Vagina (tissue), 2 donors: ENCODE data around the gene PHC2. TPM values are rescaled to one million over a fixed set of nuclear protein-coding genes. Genes with fewer than 3 reads are reported as not detected.
A peak's percentile ranks its signal among the peaks of the same experiment; 100 is the strongest.
"Not testable (repeated sequence)": the region's sequence is repeated elsewhere in the genome, so short reads cannot be mapped to it uniquely, and the experiment has no call there.

Experiments
- DNase-seq, 2 donors: peaks; one replicate each; pipeline ENCODE4 v3.0.0-alpha.2; 2017; ENCODE audit errors: extremely low spot score in 2 of 2
- H3K27ac ChIP-seq: fragments of 200-600 bp; sonication (generic); one replicate; pipeline ENCODE4 v1.5.1; 2019
- H3K27me3 ChIP-seq: fragments of 200-600 bp; sonication (generic); one replicate; pipeline ENCODE4 v1.5.1; 2019
- H3K36me3 ChIP-seq, 2 donors: fragments of 200-600 bp; sonication (generic); one replicate each; pipeline ENCODE4 v1.5.1; 2017 to 2019
- H3K4me1 ChIP-seq: fragments of 200-600 bp; sonication (generic); one replicate; pipeline ENCODE4 v1.5.1; 2019
- H3K4me3 ChIP-seq, 2 donors: fragments of 200-600 bp; sonication (generic); 1 replicate in 1 of 2; 2 replicates in 1 of 2; pipeline ENCODE4 v1.5.1; 2016 to 2019
- H3K9me3 ChIP-seq: fragments of 200-600 bp; sonication (generic); one replicate; pipeline ENCODE4 v1.5.1; 2019
- POLR2A ChIP-seq, 2 donors: fragments of 450-650 bp; IDR thresholded peaks; one replicate each; pipeline ENCODE4 v1.6.1; 2017; ENCODE audit warnings: antibody characterized with exemption in 2 of 2, mild to moderate bottlenecking in 2 of 2, moderate library complexity in 2 of 2
- POLR2AphosphoS5 ChIP-seq, 2 donors: sonication (generic); formaldehyde crosslinking; IDR thresholded peaks; one replicate each; pipeline ENCODE4 v1.9.0; 2017; ENCODE audit warnings: antibody characterized with exemption in 2 of 2, mild to moderate bottlenecking in 2 of 2, low read depth in 1 of 2; ENCODE audit not compliant: insufficient read depth in 1 of 2
- intact Hi-C: fragments of 100-400 bp; cut with DNase I; formaldehyde crosslinking; loops from one replicate; pipeline ENCODE4 v1.15.1; 2023
- total RNA-seq: library from RNA; depleted of rRNA; stranded (reverse); fragments of >200 nt; gene quantifications from one replicate; pipeline ENCODE4 v1.2.3, GENCODE V29; 2016
- TF ChIP-seq, protein P1 (sequence below), 3 experiments: fragments of 450-650 bp in 2 of 3; fragments of 200-600 bp in 1 of 3; sonication (generic) in 1 of 3; IDR thresholded peaks; one replicate each; pipeline ENCODE4 v1.5.1; 2017 to 2019; ENCODE audit warnings: antibody characterized with exemption in 3 of 3, mild to moderate bottlenecking in 2 of 3, moderate library complexity in 2 of 3

The PHC2 gene
- total RNA-seq, 1 donor from 2014 or later: 97.2 TPM

DNA sequence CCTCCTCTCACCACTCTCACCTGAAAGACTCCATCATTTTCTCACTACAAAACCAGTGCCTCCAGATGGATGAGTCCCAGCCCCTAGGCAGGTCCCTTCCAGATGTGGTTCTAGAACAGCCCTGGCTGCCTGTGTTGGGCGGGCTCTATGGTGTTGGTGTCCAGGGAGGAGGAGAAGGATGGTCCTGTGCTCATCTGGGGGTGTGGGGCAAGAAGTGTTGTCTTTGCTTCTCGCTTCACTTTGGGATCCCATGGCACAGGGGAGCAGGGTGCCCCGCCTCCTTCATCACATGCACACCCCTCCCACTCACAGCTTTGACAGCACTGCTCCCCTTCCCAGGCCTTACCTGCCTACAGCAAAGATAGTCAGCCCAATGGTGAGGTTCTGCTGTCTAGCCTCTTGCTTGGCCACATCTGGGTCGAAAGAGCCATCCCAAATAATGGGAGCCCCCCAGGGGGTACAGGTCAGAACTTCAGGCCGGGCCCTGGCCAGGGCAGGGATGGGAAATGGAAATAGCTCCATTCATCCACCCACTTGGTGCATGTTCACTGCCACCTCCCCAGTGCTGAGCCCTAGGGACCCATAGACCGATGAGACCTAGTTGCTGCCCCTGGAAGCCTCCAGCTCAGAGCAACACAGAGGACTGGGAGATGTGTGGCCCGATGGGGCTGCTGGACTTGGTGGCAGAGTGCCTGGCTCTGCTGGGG lies 119.0 kb downstream of the PHC2 start:
- no peak for DNase-seq
- intact Hi-C loops: no loop called here
- Histone ChIP-seq H3K27me3 (no peaks in the 10 kb centered on the region), H3K36me3 (no peaks in the 10 kb centered on the region), H3K4me1 (peaks cover 4% of the 10 kb centered on the region), H3K27ac (no peak overlapping the region), H3K4me3 (no peak overlapping the region), H3K9me3 (no peaks in the 10 kb centered on the region)
- no peak for TF ChIP-seq POLR2AphosphoS5 (IDR thresholded peaks at IDR 0.05; ENCODE audit: insufficient read depth in 1 of 2, low read depth in 1 of 2)
- no peak for TF ChIP-seq POLR2A (IDR thresholded peaks at IDR 0.05)
- TF ChIP-seq, protein P1, sequence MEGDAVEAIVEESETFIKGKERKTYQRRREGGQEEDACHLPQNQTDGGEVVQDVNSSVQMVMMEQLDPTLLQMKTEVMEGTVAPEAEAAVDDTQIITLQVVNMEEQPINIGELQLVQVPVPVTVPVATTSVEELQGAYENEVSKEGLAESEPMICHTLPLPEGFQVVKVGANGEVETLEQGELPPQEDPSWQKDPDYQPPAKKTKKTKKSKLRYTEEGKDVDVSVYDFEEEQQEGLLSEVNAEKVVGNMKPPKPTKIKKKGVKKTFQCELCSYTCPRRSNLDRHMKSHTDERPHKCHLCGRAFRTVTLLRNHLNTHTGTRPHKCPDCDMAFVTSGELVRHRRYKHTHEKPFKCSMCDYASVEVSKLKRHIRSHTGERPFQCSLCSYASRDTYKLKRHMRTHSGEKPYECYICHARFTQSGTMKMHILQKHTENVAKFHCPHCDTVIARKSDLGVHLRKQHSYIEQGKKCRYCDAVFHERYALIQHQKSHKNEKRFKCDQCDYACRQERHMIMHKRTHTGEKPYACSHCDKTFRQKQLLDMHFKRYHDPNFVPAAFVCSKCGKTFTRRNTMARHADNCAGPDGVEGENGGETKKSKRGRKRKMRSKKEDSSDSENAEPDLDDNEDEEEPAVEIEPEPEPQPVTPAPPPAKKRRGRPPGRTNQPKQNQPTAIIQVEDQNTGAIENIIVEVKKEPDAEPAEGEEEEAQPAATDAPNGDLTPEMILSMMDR (IDR thresholded peaks at IDR 0.05): no peak

GRCh38 chr1:33310702-33311101 lies 120.2 kb downstream of the PHC2 start:
- Histone ChIP-seq H3K27ac (no peak overlapping the region), H3K27me3 (no peaks in the 10 kb centered on the region), H3K4me3 (no peak overlapping the region), H3K9me3 (no peaks in the 10 kb centered on the region), H3K4me1 (peaks cover 11% of the 10 kb centered on the region), H3K36me3 (no peaks in the 10 kb centered on the region)
- DNase-seq: no peak
- intact Hi-C loops: no loop called here
- TF ChIP-seq POLR2AphosphoS5 (IDR thresholded peaks at IDR 0.05; ENCODE audit: insufficient read depth in 1 of 2, low read depth in 1 of 2): no peak
- TF ChIP-seq POLR2A (IDR thresholded peaks at IDR 0.05): no peak
- TF ChIP-seq, protein P1 (IDR thresholded peaks at IDR 0.05): no peak

GRCh38 chr1:33309351-33309750 lies 121.5 kb downstream of the PHC2 start:
- H3K27ac ChIP-seq, H3K27me3 ChIP-seq, intact Hi-C loops, H3K9me3 ChIP-seq, DNase-seq, H3K36me3 ChIP-seq, H3K4me3 ChIP-seq: not testable (repeated sequence)
- peaks cover 11% of the 10 kb centered on the region for H3K4me1 ChIP-seq

GRCh38 chr1:33307494-33307864 lies 123.4 kb downstream of the PHC2 start:
- H3K36me3 ChIP-seq: no peaks in the 10 kb centered on the region
- intact Hi-C loops: no loop called here
- H3K27ac ChIP-seq: no peak overlapping the region
- H3K27me3 ChIP-seq: no peaks in the 10 kb centered on the region
- no peak for DNase-seq
- no peaks in the 10 kb centered on the region for H3K9me3 ChIP-seq
- TF ChIP-seq POLR2A (IDR thresholded peaks at IDR 0.05): no peak
- TF ChIP-seq, protein P1 (IDR thresholded peaks at IDR 0.05): no peak
- TF ChIP-seq POLR2AphosphoS5 (IDR thresholded peaks at IDR 0.05; ENCODE audit: insufficient read depth in 1 of 2, low read depth in 1 of 2): no peak
- peaks cover 11% of the 10 kb centered on the region for H3K4me1 ChIP-seq
- H3K4me3 ChIP-seq: peak overlapping the region in 1 of 2 donors; percentile 45

- no peaks in the 10 kb centered on the region for H3K36me3 ChIP-seq
- no peaks in the 10 kb centered on the region for H3K9me3 ChIP-seq
- no peak overlapping the region for H3K27ac ChIP-seq
- H3K27me3 ChIP-seq: no peaks in the 10 kb centered on the region
- peaks cover 11% of the 10 kb centered on the region for H3K4me1 ChIP-seq
- no peak for DNase-seq
- peak overlapping the region; percentile 37 to 45 for H3K4me3 ChIP-seq
- TF ChIP-seq POLR2A (IDR thresholded peaks at IDR 0.05) (no peak), POLR2AphosphoS5 (IDR thresholded peaks at IDR 0.05; ENCODE audit: insufficient read depth in 1 of 2, low read depth in 1 of 2) (peak in 1 of 2 donors; percentile 11)
- TF ChIP-seq, protein P1 (IDR thresholded peaks at IDR 0.05): no peak
- intact Hi-C loops: no loop called here
Measured at GRCh38 chr1:33306653-33307493, 124.0 kb downstream of the PHC2 start.
